Skeletal muscle cell (primary cell): ENCODE measurements around the gene CFAP251.
A peak's percentile ranks its signal among the peaks of the same experiment; 100 is the strongest.
"Not testable (repeated sequence)": the region's sequence is repeated elsewhere in the genome, so short reads cannot be mapped to it uniquely, and the experiment has no call there.

ENCODE experiments used
- DNase-seq: peaks from one replicate; pipeline ENCODE4 v3.0.0-alpha.2; 2010; ENCODE audit warnings: low read depth
- H3K4me3 ChIP-seq: 2 replicates; pipeline ENCODE4 v1.5.1; 2011; ENCODE audit warnings: low read depth, mild to moderate bottlenecking, control low read depth, low read length, moderate library complexity

CFAP251 gene

DNA sequence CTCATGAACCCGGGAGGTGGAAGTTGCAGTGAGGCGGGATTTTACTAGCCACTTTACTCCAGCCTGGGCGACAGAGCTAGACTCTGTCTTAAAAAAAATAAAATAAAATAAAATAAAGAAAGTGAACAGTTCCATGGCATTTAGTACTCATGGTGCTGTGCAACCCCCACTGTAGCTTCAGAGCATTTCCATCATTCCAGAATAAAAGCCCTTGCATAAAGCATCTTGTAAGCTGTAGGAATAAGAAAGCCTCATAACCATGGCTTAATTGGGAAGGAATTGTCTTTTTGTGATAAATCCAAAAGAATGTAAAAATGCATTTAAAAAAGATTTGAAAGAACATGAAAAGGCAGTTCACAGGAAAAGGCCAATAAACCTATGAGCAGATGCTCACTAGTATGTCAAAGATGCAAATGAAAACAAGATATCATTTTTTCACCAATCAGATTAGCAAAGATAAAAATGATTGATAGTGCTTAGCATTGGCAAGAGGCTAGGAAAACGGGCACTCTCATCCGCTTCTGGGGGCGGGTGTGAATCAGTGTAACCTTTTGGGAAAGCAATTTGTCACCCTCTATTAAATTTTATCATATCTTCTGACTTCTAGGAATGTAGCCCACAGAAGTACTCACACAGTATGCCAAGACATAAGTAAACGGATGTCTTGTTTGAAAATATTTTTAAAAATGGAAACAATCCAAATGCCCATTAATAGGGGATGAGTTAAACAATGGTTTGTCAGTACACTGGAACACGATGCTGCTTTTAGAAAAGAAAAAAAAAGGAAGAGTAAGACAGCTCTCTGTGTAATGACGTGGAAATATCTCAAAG is 46.6 kb downstream of the CFAP251 start:
- DNase-seq: peak; percentile 67

DNA sequence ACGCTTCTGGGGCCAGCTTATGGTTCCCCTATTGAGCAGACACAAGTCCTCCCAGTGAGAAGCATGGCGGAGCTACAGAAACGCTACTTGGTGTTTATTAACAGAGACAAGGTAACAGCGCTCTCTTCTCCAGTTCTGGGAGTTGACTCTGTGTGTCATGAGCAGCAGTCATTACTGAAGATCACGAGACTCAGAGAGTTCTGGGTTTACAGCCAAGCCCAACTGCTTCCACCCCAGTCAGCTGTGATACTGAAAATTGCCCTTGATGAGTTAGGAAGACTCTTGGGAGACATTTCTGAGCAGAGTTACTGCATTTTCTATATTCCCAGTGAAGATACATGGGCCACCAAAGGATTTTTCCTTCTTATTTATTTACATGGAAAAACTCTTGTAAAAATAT is 48.6 kb downstream of the CFAP251 start:
- H3K4me3 ChIP-seq: no peak overlapping the region
- no peak for DNase-seq

More for the DNA sequence above, 46.6 kb downstream of the CFAP251 start:
- no peak overlapping the region for H3K4me3 ChIP-seq

DNA sequence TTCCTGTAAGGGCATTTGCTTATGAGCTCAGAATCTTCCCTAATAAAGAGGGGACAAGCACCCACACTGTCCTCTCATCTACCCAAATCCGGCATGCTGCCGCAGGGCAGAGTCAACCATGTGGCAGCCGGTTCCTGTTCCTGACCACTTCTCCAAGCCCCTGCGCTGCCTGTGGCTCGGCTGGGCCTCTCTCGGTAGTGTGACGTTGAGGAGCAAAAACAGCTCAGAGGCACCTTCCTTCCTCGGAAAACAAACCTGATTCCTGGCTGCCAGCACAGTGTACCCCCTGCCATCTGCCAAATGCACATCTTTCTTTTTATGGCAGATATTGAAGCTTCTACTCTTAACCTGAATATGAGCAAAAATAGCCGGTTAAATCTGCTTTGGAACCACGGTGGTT is 50.5 kb downstream of the CFAP251 start:
- H3K4me3 ChIP-seq: no peak overlapping the region
- no peak for DNase-seq

DNA sequence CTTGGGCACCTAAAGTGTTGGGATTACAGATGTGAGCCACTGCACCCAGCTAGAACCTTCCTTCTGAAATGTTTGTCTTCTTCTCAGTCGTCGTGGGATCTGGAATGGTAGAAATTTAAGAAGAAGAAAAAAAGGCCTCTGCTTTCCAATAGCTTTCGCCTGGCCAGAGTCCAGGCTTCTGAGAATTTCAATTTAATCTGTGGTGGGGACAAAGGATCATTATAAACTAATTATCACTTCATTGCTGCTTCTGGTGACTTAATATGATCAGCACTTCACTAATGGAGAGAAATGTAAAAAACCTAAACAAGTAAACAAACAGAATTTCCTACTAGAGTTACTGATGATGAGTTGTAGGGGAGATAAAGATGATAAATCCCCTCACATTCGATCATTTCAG is 51.3 kb downstream of the CFAP251 start:
- no peak overlapping the region for H3K4me3 ChIP-seq
- no peak for DNase-seq

DNA sequence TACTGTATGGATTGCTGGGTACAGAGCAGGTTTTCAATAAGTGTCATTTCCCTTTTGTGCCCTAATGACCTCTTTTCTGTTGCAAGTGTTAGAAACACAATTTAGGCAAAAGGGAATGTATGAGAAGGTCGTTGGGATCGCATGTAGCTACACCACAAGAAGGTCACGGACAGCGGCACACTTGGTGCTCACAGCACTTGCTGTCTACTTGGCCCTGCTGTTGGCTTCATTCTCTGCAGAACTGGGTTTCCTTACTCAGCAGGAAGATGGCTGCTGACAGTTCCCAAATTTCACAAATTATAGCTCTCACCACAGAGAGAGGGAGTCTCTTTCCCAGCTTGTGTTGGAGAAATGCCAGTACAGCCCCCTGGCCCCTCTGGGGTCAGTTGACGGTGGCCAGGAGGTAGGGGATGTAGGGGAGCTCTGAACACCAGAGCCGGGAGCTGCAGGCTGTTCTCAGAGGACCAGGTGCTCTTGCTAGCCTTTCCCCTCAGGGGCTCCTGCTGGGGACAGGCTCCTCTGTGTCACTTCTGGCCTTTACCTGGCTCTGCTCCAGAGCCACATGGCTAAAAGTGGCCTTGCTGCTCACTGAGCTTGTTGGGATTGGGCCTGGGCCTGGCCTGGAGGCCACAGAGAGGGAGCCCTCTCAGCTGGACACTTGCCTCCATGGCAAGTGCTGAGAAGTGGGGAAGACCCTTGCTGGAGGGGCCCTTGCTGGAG is 52.3 kb downstream of the CFAP251 start:
- H3K4me3 ChIP-seq: no peak overlapping the region
- no peak for DNase-seq

DNA sequence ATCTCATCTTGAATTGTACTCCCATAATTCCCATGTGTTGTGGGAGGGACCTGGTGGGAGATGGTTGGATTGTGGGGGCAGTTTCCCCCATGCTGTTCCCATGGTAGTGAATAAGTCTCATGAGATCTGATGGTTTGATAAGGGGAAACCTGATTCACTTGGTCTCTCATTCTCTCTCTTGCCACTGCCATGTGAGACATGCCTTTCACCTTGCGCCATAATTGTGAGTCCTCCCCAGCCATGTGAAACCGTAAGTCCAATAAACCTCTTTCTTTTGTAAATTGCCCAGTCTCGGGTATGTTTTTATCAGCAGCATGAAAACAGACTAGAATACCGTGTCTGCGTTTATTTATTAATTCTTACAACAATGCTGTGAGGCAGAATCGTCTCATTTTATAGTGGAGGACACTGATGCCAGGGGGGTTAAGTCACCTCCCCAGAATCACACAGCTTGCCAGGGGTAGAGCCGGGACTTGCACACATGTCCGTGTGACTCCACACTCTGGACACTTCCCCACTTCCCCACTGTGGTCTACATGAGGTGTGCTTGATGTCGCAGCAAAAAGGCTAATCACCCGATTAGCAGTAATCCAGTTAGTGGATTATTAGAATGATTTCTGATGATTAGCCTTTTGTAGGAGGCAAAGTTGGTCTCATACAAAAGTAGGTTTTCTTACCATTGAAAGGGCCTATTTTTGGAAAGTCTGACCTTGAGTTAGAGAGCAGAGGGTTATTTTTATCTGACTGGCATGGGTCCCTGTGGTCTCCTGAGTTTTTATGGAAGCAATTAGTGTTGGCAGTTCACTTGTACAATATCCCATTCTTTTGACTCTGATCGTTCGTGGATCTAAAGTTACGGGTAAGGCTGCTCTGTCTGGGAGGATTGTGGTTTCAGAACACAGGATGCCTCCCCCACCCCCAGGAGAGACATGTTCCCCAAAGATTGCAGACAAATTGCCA is 55.9 kb downstream of the CFAP251 start:
- no peak overlapping the region for H3K4me3 ChIP-seq
- DNase-seq: no peak

DNA sequence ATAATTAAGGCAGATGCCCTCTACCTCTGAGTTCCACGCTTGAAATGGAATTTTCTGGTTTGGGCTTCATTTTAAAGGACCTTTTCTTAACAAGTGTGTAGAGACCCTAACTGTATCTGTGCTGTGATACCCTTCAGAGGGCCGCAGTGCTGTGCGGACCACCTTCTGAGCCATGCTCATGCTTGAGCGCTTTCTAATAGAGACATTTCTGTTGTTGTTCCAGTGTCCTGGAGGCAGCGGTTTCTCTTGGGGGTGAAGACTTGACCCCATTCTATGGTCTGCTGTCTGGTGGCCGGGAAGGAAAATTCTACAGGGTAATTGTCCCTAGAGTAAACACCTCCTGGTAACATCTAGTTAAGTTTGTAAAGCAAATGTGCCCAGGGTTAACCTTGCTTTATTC is 56.6 kb downstream of the CFAP251 start:
- DNase-seq: no peak

DNA sequence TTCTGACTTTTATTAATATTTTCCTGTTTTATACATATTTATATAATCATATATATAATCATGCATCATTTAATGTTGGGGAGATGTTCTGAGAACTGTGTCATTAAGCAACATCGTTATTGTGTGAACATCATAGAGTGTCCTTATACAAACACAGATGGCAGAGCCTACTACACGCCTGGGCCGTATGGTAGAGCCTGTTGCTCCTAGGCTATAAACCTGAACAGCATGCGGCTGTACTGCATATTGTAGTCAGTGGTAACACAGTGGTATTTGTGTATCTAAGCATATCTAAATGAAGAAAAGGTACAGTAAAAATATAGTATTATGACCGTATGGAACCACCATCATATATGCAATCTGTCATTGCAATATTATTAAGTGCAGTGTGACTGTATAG is 58.6 kb downstream of the CFAP251 start:
- H3K4me3 ChIP-seq: no peak overlapping the region
- no peak for DNase-seq

More for the DNA sequence above, 56.6 kb downstream of the CFAP251 start:
- H3K4me3 ChIP-seq: no peak overlapping the region

DNA sequence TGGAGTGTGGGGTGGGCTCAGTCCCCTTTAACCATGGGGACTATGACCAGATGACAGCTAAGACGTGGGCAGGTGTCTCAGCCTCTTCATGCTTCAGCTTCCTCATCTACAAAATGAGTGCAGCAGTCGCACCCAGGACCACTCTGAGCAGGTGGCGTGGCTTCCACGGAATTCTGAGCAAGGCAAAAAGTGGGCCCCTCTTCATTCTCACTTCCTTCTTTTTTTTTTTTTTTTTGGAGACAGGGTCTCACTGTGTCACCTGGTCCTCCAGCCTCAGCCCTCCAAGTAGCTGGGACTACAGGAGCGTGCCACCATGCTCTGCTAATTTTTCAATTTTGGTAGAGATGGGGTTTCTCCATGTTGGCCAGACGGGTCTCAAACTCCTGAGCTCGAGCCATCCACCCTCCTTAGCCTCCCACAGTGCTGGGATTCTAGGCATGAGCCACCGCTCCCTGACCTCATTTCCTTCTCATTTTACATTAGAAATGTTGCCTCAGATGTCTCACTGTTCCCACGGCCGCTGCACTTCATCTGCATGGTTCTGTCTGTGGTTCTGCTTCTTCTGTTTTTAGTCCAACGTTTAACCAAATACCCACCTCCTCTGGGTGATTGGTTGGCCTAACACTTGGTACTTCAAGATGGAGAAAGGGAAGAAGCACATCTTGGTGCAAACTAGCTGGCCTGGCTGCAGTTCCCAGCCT is 61.9 kb downstream of the CFAP251 start:
- no peak overlapping the region for H3K4me3 ChIP-seq
- no peak for DNase-seq

DNA sequence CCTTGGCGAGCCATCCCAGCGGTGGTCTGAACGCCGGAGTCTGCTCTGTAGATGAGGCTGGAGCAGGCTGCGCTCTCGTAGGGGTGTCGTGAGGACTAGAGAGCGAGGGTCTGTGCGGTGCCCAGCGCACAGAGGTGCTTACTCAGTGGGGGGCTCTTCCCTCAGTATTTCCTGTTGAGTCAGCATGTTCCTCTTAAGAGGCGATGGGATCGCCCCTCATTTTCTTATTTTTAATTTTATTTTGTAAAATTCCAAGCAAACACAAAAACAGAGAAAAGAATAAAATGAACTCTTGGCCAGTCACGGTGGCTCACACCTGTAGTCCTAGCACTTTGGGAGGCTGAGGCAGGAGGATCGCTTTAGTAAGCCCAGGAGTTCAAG is 62.5 kb downstream of the CFAP251 start:
- no peak for DNase-seq
- no peak overlapping the region for H3K4me3 ChIP-seq

DNA sequence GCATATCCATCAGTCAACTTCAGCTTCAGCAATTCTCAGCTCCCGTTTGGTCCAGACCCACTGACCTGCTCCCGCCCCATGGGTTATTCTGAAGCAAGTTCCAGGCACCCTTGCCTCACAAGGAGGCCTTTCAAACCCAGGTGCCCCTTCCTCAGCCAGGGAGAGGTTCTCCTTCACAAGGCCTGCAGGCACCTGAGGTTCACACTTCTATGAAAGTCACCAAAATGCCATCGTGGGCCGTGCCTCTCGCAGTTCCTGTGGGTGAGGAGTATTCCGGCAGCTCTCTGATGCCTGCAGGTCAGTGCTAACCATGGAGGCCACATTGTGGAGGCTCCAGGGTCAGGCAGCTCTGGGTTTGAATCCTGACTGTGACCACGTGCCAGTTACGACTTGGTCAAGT is 63.1 kb downstream of the CFAP251 start:
- no peak for DNase-seq
- H3K4me3 ChIP-seq: no peak overlapping the region

DNA sequence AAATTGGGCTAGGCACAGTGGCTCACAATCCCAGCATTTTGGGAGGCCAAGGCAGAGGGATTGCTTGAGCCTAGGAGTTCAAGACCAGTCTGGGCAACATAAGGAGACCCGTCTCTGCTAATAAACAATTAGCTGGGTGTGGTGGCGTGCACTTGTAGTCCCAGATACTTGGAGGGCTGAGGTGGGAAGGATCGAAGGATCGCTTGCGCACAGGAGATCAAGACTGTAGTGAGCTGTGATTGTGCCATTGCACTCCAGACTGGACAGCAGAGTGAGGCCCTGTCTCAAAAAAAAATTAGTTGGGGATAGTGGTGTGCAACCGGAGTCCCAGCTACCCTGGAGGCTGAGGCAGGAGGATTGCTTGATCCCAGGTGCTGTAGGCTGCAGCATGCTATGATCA is 64.6 kb downstream of the CFAP251 start:
- no peak overlapping the region for H3K4me3 ChIP-seq
- DNase-seq: no peak

DNA sequence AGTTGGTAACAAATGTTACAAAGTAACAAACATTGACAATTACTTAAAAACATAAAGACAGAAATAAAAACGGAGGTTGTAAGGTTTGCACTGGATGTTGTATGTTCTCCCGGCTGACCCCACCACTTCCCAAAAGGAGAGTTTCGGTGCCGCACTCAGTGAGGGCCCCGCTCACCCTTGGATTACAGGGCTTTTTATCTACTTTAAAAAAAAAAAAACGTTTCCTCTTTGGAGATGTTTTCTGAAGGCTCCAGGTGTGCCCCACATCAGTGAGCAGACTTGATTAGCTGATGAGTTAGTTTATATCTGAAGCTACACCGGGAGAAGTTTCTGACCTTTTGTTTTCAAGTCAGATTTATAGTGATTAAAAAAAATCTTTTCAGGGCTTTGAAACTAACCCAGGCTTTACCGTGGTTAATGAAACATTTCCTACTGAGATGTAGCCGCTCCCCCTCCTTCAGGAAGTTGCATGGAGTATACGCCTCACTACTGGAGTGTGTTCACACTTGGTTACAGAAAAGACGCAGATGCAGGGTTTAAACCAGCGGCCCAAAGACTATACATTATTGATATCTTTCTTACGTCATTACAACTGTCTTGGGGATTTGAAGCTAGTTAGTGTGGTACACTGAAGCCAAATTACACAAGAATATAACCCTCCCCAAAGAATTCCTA is 65.3 kb downstream of the CFAP251 start:
- peak; percentile 28 for DNase-seq
- no peak overlapping the region for H3K4me3 ChIP-seq

DNA sequence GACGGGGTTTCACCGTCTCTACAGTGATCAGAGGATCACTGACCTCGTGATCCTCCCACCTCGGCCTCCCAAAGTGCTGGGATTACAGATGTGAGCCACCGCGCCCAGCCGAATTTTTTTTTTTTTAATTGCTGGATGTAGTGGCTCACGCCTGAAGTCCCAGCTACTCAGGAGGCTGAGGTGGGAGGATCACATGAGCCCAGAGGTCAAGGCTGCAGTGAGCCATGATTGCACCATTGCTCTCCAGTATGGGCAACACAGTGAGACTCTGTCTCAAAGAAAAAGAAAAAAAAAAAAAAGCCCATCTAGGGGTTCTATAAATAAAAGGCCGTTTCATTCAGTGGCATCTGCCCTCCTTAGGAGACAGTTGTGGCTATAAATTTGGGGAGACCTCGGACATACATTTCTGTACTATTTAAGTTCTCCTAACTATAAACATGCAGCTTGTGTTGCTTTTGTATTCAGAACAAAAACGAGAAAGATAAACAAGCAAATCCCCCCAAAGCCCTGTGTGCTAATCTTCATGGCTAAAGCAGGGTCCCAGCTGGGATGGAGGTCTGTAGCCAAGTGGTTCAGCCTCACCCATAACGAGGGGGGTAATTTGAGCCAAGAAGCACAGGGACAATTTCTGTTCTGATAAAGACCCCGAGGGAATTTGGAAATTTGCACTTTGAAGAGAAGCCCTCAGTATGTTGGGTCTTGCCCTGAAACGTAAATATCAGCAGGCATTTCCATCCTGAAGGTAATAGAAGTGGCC is 68.3 kb downstream of the CFAP251 start:
- DNase-seq: no peak

DNA sequence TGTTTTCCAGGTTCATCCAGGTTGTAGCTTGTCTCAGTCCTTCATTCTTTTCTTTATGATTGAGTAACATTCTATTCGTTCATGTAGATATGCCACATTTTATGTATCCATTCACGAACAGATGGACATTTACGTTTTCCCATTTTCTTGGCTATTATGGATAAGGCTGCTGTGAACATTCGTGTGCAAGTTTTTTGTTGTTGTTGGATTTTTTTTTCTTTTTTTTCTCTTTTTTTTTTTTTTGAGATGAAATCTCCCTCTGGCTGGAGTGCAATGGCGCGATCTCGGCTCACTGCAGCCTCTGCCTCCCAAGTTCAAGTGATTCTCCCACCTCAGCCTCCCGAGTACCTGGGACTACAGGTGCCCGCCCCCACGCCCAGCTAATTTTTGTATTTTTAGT is 70.1 kb downstream of the CFAP251 start:
- H3K4me3 ChIP-seq, DNase-seq: not testable (repeated sequence)

More for the DNA sequence above, 68.3 kb downstream of the CFAP251 start:
- no peak overlapping the region for H3K4me3 ChIP-seq

DNA sequence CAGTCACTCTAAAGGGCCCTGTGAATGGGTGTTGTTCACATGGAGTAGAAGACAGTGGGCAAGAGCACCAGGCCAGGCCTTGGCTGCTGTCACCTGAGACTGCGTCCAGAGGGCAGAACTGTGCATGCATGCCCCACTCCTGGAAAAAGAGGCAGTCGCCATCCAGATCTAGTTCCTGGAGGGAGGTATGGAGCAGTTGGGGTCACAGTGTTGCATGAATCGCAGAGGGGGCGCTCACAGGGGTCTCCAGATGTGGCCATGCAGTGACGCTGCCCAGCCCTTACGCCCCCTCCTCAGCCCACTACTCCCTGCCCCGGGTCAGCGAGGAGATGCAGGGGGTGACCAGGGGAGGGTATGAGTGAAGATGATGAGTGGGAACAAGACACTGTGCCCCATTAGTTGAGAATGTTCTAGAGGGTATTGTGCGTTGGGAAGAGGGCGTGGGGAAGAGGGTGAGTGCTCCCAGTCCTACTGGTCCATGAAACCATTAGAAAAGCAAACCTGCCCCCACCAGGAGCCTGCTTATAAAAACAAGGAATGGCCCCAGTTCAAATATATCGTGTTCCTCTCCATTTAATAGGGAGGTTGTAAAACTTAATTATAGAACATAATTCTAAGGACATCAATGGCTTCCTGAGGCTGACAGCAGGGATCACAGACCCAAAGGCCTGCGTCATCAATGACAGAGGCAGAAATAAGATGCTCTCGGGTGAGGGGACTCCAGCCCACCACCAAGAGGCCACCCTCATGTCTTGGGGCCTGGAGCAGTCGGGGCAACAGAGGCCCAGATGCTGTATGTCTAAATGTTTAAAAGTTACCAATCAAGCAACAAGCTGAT is 71.1 kb downstream of the CFAP251 start:
- DNase-seq: no peak
- H3K4me3 ChIP-seq: no peak overlapping the region

DNA sequence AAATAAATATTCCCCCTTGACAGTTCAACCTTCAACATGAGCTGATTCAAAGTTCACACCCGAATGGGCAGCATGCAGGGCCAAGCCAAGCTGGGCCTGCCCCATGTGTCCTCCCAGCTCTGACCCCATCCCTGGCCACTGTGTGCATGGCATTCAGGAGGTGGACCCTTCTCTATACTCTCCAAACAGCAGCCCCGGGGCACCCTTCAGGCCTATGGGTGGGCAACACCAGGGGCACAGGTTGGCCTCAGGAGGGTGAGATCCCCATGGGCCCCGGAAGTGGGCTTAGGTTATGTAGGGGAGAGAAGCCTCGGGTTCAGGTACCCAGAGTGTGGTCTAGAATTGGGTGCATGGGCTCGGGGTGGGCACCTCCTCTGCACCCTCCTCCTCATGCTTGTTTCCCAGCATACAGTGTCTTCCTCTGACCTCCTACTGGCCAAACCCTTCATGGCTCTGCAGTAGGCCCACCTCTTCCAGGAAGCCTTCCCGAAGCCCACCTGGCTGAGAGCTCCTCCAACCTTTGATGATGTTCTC is 71.8 kb downstream of the CFAP251 start:
- DNase-seq: no peak
- H3K4me3 ChIP-seq: no peak overlapping the region
